Endothelial cell of umbilical vein (primary cell): ENCODE results near the gene RELCH. TPM values are rescaled to one million over a fixed set of nuclear protein-coding genes. Genes with fewer than 3 reads are reported as not detected.

ENCODE experiments used
- BruUV-seq: library from RNA; stranded (reverse); fragments of 400-500 nt; replicated peaks from 2 replicates; lab custom pipeline; 2021; lab: Mats Ljungman, UMichigan
- CTCF ChIA-PET: fragments of 300-600, 350-600 bp; sonication (Branson Sonifier 250); formaldehyde crosslinking; loops from one replicate; lab custom pipeline; 2021; ENCODE audit warnings: antibody characterized with exemption, inconsistent platforms; lab: Charles Lee
- POLR2A ChIA-PET: fragments of 300-600, 350-600 bp; sonication (Branson Sonifier 250); formaldehyde crosslinking; loops from one replicate; lab custom pipeline; 2021; ENCODE audit warnings: antibody characterized with exemption, inconsistent platforms; lab: Charles Lee
- DNase-seq: peaks from one replicate; pipeline ENCODE4 v3.0.0-alpha.2; 2011; ENCODE audit warnings: low read depth, low spot score
- FAIRE-seq: peaks from 2 replicates; lab custom pipeline; 2011; peaks lifted over from hg19 to GRCh38; lab: Jason Lieb, UNC
- H2AFZ ChIP-seq: 2 replicates; pipeline ENCODE4 v1.6.0; 2012; ENCODE audit warnings: low read depth, low read length, control low read depth, inconsistent platforms
- H3K27ac ChIP-seq: 2 replicates; pipeline ENCODE4 v1.5.1; 2011; ENCODE audit warnings: low read depth, mild to moderate bottlenecking, control low read depth, low read length, moderate library complexity; ENCODE audit not compliant: insufficient read depth
- H3K27me3 ChIP-seq, 2 experiments: 2 replicates each; pipeline versions ENCODE4 v1.6.0 to v1.6.1; 2011; ENCODE audit warnings: low read length in 2 of 2, mixed read lengths in 1 of 2; ENCODE audit not compliant: control insufficient read depth in 2 of 2, insufficient read depth in 2 of 2
- H3K36me3 ChIP-seq, 2 experiments: 2 replicates in 1 of 2; 3 replicates in 1 of 2; pipeline ENCODE4 v1.5.1; 2011; ENCODE audit warnings: low read length in 2 of 2, mild to moderate bottlenecking in 1 of 2, moderate library complexity in 1 of 2; ENCODE audit not compliant: control insufficient read depth in 2 of 2, insufficient read depth in 2 of 2; ENCODE audit errors: extremely low read depth in 1 of 2
- H3K4me1 ChIP-seq: 3 replicates; pipeline ENCODE4 v1.5.1; 2011; ENCODE audit warnings: mild to moderate bottlenecking, low read length; ENCODE audit not compliant: control insufficient read depth, insufficient read depth; ENCODE audit errors: extremely low read depth
- H3K4me2 ChIP-seq: 2 replicates; pipeline ENCODE4 v1.6.1; 2011; ENCODE audit warnings: low read length, control low read depth, mixed read lengths; ENCODE audit not compliant: insufficient read depth
- H3K4me3 ChIP-seq, 3 experiments: fragments of 200-600 bp in 1 of 3; sonication (generic), shearing (Covaris generic) in 1 of 3; replicated peaks in 1 of 3; 2 replicates each; pipeline ENCODE4 v1.5.1; 2011 to 2016; ENCODE audit warnings: control low read depth in 3 of 3, low read length in 3 of 3, mild to moderate bottlenecking in 2 of 3, inconsistent platforms in 1 of 3, low read depth in 1 of 3, moderate library complexity in 1 of 3; ENCODE audit not compliant: insufficient read depth in 1 of 3
- H3K79me2 ChIP-seq: 2 replicates; pipeline ENCODE4 v1.6.0; 2012; ENCODE audit warnings: low read length, inconsistent platforms; ENCODE audit not compliant: control insufficient read depth, insufficient read depth
- H3K9ac ChIP-seq: replicated peaks from 2 replicates; pipeline ENCODE3; 2011; ENCODE audit warnings: low read length, control low read depth; ENCODE audit not compliant: insufficient read depth; ENCODE audit errors: extremely low read depth
- H3K9me1 ChIP-seq: replicated peaks from 3 replicates; pipeline ENCODE4 v1.6.0; 2011; ENCODE audit warnings: mild to moderate bottlenecking, low read length; ENCODE audit not compliant: control insufficient read depth, insufficient read depth; ENCODE audit errors: extremely low read depth
- H3K9me3 ChIP-seq: replicated peaks from 2 replicates; pipeline ENCODE4 v1.5.1; 2012; ENCODE audit warnings: low read length, inconsistent platforms; ENCODE audit not compliant: control insufficient read depth, insufficient read depth
- H4K20me1 ChIP-seq: replicated peaks from 2 replicates; pipeline ENCODE3; 2011; ENCODE audit warnings: mild to moderate bottlenecking, low read length; ENCODE audit not compliant: control insufficient read depth, insufficient read depth; ENCODE audit errors: extremely low read depth
- EZH2 ChIP-seq: IDR thresholded peaks from 2 replicates; pipeline ENCODE4 v1.6.1; 2012; ENCODE audit warnings: borderline replicate concordance, low read depth, mild to moderate bottlenecking, moderate library complexity, low read length, inconsistent platforms; ENCODE audit not compliant: severe bottlenecking
- FOS ChIP-seq: IDR thresholded peaks from 2 replicates; pipeline ENCODE4 v1.6.1; 2011; ENCODE audit warnings: mild to moderate bottlenecking, low read length, moderate library complexity, borderline replicate concordance; ENCODE audit not compliant: insufficient read depth
- GATA2 ChIP-seq: IDR thresholded peaks from 2 replicates; pipeline ENCODE4 v1.7.0; 2011; ENCODE audit warnings: low read depth, mild to moderate bottlenecking, moderate library complexity, mixed read lengths, low read length; ENCODE audit not compliant: insufficient read length, insufficient read depth
- JUN ChIP-seq: IDR thresholded peaks from 2 replicates; pipeline ENCODE4 v1.6.1; 2011; ENCODE audit warnings: borderline replicate concordance, low read depth; ENCODE audit not compliant: insufficient read length, insufficient read depth
- MYC ChIP-seq: IDR thresholded peaks from one replicate; pipeline ENCODE4 v1.6.1; 2011; ENCODE audit warnings: mild to moderate bottlenecking, low read depth, low read length
- POLR2A ChIP-seq: IDR thresholded peaks from 2 replicates; pipeline ENCODE4 v1.6.1; 2012; ENCODE audit warnings: low read depth, mild to moderate bottlenecking, control low read depth, low read length
- POLR2AphosphoS5 ChIP-seq: IDR thresholded peaks from 2 replicates; pipeline ENCODE4 v1.6.1; 2012; ENCODE audit warnings: low read depth, mild to moderate bottlenecking, control low read depth, low read length, moderate library complexity; ENCODE audit not compliant: insufficient read depth
- dilution Hi-C: fragments of 300-500 bp; cut with MboI; formaldehyde crosslinking; loops from one replicate; pipeline ENCODE4 v1.15.0; 2019; ENCODE audit warnings: low sequenced_read_pairs; ENCODE audit not compliant: extremely low pct_ligation_motif_present
- intact Hi-C: fragments of 100-400 bp; cut with micrococcal nuclease; formaldehyde crosslinking; loops from one replicate; pipeline ENCODE4 v1.10.0; 2022
- polyA plus RNA-seq, 4 experiments: library from polyadenylated mRNA; depleted of rRNA in 3 of 4; stranded (reverse) in 3 of 4; unstranded in 1 of 4; fragments of >200 nt; gene quantifications; 2 replicates each; pipeline versions ENCODE4 v1.2.1 to v1.2.3, GENCODE V29; 2011 to 2012; ENCODE audit warnings: missing spikeins in 1 of 4
- total RNA-seq: library from RNA; stranded (reverse); gene quantifications from 2 replicates; pipeline ENCODE4 v1.2.3, GENCODE V29; 2021
- TF ChIP-seq, protein P1 (sequence below): IDR thresholded peaks from 2 replicates; pipeline ENCODE4 v1.6.1; 2011; ENCODE audit not compliant: insufficient read depth, insufficient read length
- TF ChIP-seq, protein P2 (sequence below), 2 donors: IDR thresholded peaks; 1 replicate in 1 of 2; 2 replicates in 1 of 2; pipeline ENCODE4 v1.5.1; 2011; ENCODE audit warnings: low read length in 2 of 2, mild to moderate bottlenecking in 2 of 2, moderate library complexity in 2 of 2, control low read depth in 1 of 2, inconsistent platforms in 1 of 2, low read depth in 1 of 2; ENCODE audit not compliant: insufficient read depth in 1 of 2; ENCODE audit errors: extremely low read depth in 1 of 2

Gene RELCH
- total and polyA plus RNA-seq, 2 donors (not counting 3 experiments of a cell fraction or from before 2014, with no cell fraction given), result 6.6 to 25.2 TPM

DNA sequence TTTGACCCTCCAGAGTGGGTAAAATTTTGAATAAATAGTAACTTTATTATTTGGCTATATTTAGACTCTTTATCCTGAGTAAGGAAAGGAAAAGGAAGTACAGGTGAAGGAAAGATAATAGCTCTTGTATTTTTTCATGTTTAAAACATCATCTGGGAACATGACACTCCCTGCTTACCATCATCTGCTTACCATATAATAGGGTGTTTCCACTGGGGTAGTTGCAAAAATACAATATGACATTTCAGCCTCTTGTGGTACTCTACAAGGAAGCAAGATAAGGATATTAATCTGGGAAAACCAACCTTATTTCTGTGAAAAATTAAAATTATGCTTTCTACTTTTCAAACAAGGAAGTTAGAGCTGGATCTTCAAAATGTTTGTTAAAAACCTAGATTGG is 9.9 kb downstream of the RELCH start:
- no TSS peak for BruUV-seq
- H3K4me2 ChIP-seq, result no peak overlapping the region
- peaks cover 4% of the 10 kb centered on the region for H3K4me1 ChIP-seq
- FAIRE-seq (no peak), DNase-seq (no peak)
- H3K79me2 ChIP-seq, result peaks cover 67% of the 10 kb centered on the region
- no peak overlapping the region for H3K4me3 ChIP-seq
- dilution Hi-C loops, result no loop called here
- no peak overlapping the region for H3K27ac ChIP-seq
- H2AFZ ChIP-seq, result no peak overlapping the region
- H3K9me3 ChIP-seq, result no peaks in the 10 kb centered on the region
- H3K9me1 ChIP-seq, result no peaks in the 10 kb centered on the region
- ChIA-PET POLR2A (no interaction called here), CTCF (interaction anchor here (1.0 to 2.3 kb wide), 4 partner anchors 10 to 228 kb away, joined by 3 to 16 read pairs (median 3); partner anchors contain the start of genes PIGN and RELCH)
- H3K27me3 ChIP-seq, result no peaks in the 10 kb centered on the region
- TF ChIP-seq, protein P1, sequence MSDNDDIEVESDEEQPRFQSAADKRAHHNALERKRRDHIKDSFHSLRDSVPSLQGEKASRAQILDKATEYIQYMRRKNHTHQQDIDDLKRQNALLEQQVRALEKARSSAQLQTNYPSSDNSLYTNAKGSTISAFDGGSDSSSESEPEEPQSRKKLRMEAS, result no peak
- TF ChIP-seq POLR2A (no peak), MYC (no peak), POLR2AphosphoS5 (no peak), FOS (no peak), GATA2 (no peak), EZH2 (no peak), JUN (no peak)
- TF ChIP-seq, protein P2, sequence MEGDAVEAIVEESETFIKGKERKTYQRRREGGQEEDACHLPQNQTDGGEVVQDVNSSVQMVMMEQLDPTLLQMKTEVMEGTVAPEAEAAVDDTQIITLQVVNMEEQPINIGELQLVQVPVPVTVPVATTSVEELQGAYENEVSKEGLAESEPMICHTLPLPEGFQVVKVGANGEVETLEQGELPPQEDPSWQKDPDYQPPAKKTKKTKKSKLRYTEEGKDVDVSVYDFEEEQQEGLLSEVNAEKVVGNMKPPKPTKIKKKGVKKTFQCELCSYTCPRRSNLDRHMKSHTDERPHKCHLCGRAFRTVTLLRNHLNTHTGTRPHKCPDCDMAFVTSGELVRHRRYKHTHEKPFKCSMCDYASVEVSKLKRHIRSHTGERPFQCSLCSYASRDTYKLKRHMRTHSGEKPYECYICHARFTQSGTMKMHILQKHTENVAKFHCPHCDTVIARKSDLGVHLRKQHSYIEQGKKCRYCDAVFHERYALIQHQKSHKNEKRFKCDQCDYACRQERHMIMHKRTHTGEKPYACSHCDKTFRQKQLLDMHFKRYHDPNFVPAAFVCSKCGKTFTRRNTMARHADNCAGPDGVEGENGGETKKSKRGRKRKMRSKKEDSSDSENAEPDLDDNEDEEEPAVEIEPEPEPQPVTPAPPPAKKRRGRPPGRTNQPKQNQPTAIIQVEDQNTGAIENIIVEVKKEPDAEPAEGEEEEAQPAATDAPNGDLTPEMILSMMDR (IDR thresholded peaks at IDR 0.05; ENCODE audit: extremely low read depth in 1 of 2, insufficient read depth in 1 of 2, low read depth in 1 of 2, low read length in 2 of 2), result no peak
- intact Hi-C loops, result no loop called here
- H4K20me1 ChIP-seq, result no peaks in the 10 kb centered on the region
- H3K9ac ChIP-seq, result no peak overlapping the region
- H3K36me3 ChIP-seq, result no peaks in the 10 kb centered on the region
